Omental fat pad (tissue), 4 donors: ENCODE measurements around the gene LDLRAP1. TPM values are rescaled to one million over a fixed set of nuclear protein-coding genes. Genes with fewer than 3 reads are reported as not detected.

Experiments
- ATAC-seq: fragments of 150-250 bp; one replicate; pipeline ENCODE4 v1.9.1; 2016; ENCODE audit warnings: mild to moderate bottlenecking, moderate library complexity; ENCODE audit not compliant: low FRiP score
- DNase-seq: peaks from one replicate; pipeline ENCODE4 v3.0.0-alpha.2; 2019; ENCODE audit warnings: low spot score
- total RNA-seq, 4 donors: library from RNA; depleted of rRNA; stranded (reverse); fragments of >200 nt; gene quantifications; one replicate each; pipeline ENCODE4 v1.1.0, GENCODE V29; 2016
- TF ChIP-seq, protein P1 (sequence below), 3 donors: fragments of 450-650 bp; IDR thresholded peaks; one replicate each; pipeline ENCODE4 v1.5.1; 2016 to 2017; ENCODE audit warnings: antibody characterized with exemption in 3 of 3, mild to moderate bottlenecking in 3 of 3, moderate library complexity in 2 of 3

Gene LDLRAP1
- total RNA-seq, 4 donors from 2014 or later, result 7.1 to 18.7 (median 15.8) TPM

DNA sequence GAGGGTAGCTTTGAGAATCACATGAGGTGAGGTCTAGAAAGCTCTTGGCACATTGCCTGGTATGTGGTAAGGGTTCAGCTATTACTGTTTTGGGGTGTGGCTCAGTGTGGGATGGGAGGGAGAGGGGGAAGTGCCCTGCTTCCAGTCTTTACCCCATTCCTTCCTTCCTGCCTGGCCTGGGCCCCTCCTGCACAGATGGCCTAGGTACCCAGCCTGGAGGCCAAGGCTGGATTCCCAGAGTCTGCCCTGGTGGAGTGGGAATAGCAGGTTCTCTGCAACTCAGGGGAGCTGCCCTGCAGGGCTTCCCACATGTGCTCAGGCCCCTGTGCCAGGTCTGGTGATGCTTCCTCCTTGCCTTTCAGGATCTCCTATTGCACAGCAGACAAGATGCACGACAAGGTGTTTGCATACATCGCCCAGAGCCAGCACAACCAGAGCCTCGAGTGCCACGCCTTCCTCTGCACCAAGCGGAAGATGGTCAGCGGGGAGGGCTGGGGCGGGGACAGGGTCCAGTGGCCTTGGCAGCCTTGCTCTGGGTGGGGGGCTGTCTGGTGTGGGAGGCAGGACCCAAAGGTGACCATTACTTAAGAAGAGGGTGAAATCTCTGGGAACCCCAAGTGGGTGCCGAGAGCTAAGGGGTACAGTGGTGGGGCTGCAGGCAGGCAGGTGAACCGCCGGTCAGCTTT, 13.5 kb downstream of the LDLRAP1 start:
- DNase-seq (no peak), ATAC-seq (peak; percentile 45)
- TF ChIP-seq, protein P1, sequence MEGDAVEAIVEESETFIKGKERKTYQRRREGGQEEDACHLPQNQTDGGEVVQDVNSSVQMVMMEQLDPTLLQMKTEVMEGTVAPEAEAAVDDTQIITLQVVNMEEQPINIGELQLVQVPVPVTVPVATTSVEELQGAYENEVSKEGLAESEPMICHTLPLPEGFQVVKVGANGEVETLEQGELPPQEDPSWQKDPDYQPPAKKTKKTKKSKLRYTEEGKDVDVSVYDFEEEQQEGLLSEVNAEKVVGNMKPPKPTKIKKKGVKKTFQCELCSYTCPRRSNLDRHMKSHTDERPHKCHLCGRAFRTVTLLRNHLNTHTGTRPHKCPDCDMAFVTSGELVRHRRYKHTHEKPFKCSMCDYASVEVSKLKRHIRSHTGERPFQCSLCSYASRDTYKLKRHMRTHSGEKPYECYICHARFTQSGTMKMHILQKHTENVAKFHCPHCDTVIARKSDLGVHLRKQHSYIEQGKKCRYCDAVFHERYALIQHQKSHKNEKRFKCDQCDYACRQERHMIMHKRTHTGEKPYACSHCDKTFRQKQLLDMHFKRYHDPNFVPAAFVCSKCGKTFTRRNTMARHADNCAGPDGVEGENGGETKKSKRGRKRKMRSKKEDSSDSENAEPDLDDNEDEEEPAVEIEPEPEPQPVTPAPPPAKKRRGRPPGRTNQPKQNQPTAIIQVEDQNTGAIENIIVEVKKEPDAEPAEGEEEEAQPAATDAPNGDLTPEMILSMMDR (IDR thresholded peaks at IDR 0.05), result no peak

DNA sequence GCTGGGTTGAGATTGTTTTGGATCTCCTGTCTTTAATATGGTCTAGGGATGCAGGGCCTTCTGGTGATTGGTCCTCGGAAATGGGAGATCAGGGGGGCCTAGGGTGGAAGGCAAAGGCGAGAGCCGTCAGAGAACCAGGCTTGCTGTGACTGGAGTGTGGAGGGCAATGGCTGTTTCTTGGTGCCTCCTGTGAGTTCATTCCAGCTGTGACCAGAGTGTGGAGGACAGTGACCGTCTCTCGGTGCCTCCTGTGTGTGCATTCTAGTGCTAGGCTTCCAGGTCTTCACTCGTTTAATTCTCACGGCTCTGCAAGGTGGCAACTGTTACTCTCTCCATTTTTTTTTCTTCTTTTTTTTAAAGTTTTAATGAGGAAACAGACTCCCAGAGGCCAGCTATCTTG, 14.1 kb downstream of the LDLRAP1 start:
- TF ChIP-seq, protein P1 (IDR thresholded peaks at IDR 0.05), result no peak
- ATAC-seq (no peak), DNase-seq (no peak)

DNA sequence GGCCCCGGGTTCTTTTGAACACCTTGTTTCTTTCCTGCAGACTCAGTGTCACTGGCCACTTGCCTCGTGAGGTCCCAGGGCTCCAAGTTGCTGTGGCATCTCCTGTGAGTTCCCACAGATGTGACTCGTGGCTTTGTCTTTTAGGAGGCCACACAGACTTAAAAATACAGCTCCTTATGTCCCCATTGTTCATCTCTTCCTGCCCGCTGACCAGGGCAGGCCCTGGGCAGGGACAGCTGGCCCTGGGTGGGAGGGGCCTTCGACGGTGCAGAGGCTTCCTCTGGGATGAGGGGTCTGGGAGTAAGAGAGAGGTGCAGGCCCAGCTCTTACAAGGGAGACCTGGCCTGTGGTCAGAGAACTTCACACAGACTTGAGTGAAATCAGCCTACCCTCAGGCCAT, 15.6 kb downstream of the LDLRAP1 start:
- TF ChIP-seq, protein P1 (IDR thresholded peaks at IDR 0.05), result no peak
- DNase-seq, result no peak
- ATAC-seq, result no peak

DNA sequence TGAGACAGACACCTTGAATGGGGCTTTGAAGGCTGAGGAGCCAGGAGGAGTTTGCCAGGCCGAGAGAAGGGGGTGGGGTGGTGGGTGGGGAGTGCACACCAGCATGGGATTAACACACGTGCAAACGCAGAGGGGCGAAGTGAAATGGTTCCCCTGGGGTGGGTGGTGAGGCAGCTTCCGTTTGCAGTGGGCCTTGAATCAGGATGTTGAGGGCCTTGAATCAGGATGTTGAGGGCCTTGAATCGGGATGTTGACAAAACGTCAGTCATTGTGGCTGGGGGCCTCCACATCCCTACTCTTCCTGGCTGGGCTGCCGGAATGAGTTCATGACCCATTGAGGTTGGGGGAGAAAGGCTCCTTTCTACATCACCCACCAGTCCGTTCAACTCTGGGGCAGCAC, 16.6 kb downstream of the LDLRAP1 start:
- TF ChIP-seq, protein P1 (IDR thresholded peaks at IDR 0.05), result no peak
- no peak for ATAC-seq
- DNase-seq, result no peak

DNA sequence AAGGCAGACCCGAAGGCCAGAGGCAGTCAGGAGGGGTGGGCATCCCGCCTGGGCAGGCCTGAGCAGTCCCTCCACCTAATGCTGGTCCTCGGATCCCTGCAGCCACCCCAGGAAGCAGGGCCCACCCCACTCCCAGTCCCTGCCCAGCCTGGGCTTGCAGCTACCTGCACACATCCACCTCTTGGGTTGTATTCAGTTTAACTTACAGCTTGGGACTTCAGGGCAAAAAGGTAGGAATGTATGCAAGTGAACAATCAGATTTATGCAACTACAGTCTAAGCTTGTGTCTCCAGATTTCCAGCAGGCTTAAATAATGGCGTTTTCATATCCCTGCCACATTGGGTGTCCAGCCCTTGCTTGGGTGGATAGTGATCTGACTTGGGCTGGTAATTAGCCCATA, 17.4 kb downstream of the LDLRAP1 start:
- TF ChIP-seq, protein P1 (IDR thresholded peaks at IDR 0.05), result no peak
- ATAC-seq, result no peak
- DNase-seq, result no peak

DNA sequence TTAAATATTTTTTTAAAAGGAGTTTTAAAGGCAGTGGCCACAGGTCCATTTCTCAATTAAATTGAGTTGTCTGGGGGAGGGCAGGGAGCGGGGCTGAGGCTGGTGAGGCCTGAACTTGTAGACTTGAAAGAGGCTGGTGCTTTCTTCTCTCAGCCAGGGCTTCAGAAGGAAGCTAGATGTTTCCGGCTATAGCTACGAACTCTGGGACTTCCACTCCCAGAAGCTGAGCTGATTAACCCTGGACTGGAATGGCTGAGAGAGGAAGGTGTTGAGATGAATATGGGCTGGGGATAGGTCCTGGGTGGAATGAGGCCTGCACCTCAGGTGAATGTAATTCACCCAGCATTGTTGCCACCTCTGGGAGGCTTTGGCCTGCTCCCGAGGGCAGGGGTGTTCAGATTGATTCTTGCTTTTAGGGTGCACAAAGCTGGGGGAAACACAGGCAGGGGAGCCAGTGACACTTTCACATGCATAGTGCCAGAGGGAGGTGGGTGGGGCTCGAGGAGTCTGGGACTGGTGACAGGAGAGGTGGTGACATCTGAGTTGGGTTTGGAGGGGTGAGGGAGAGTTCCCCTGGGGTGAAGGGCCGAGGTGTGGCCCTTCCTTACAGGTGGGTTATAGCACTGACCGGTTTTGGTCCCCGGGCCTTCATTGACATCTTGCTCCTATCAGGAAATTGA, 18.2 kb downstream of the LDLRAP1 start:
- ATAC-seq, result no peak
- TF ChIP-seq, protein P1 (IDR thresholded peaks at IDR 0.05), result no peak

More for the DNA sequence above, 18.2 kb downstream of the LDLRAP1 start:
- no peak for DNase-seq
